GM21528 (cell line): ENCODE results near the gene MC4R.
A peak's percentile ranks its signal among the peaks of the same experiment; 100 is the strongest.
"Not testable (repeated sequence)": the region's sequence is repeated elsewhere in the genome, so short reads cannot be mapped to it uniquely, and the experiment has no call there.

Source experiments
- ATAC-seq: cut with Tn5 transposase; IDR thresholded peaks from one replicate; pipeline ENCODE4 v1.9.1; 2021; ENCODE audit warnings: mild to moderate bottlenecking, moderate library complexity; ENCODE audit not compliant: unreplicated experiment, low FRiP score

Gene MC4R

GRCh38 chr18:60372596-60372995, at the start of gene MC4R:
Gene MC4R (minus strand): TSS chr18:60372775. CDS start chr18:60372349, 426 bp downstream.
- ATAC-seq = no peak

- not testable (repeated sequence) for ATAC-seq
Measured at GRCh38 chr18:60422306-60422705, 49.7 kb upstream of the MC4R start.

- no peak for ATAC-seq
Measured at GRCh38 chr18:60421356-60422118, 49.0 kb upstream of the MC4R start.

- no peak for ATAC-seq
Measured at GRCh38 chr18:60417946-60418345, 45.4 kb upstream of the MC4R start.

GRCh38 chr18:60413944-60414547, 41.5 kb upstream of the MC4R start:
- ATAC-seq = peak; percentile 62

GRCh38 chr18:60411715-60412114, 39.1 kb upstream of the MC4R start:
- ATAC-seq = no peak

GRCh38 chr18:60406721-60407120, 34.1 kb upstream of the MC4R start:
- no peak for ATAC-seq

GRCh38 chr18:60404486-60405085, 32.0 kb upstream of the MC4R start:
- no peak for ATAC-seq

- ATAC-seq = no peak
Measured at GRCh38 chr18:60401346-60401745, 28.8 kb upstream of the MC4R start.

GRCh38 chr18:60391571-60392226, 19.1 kb upstream of the MC4R start:
- ATAC-seq = no peak

- ATAC-seq = no peak
Measured at GRCh38 chr18:60389314-60389713, 16.7 kb upstream of the MC4R start.

- ATAC-seq = no peak
Measured at GRCh38 chr18:60385693-60386092, 13.1 kb upstream of the MC4R start.

- ATAC-seq = no peak
Measured at GRCh38 chr18:60383893-60384292, 11.3 kb upstream of the MC4R start.

GRCh38 chr18:60377778-60378469, 5.3 kb upstream of the MC4R start:
- no peak for ATAC-seq

GRCh38 chr18:60372132-60372531, 443 bp downstream of the MC4R start:
- ATAC-seq = no peak

- no peak for ATAC-seq
Measured at GRCh38 chr18:60358516-60358915, 14.1 kb downstream of the MC4R start.

- no peak for ATAC-seq
Measured at GRCh38 chr18:60350941-60351340, 21.6 kb downstream of the MC4R start.

- ATAC-seq = no peak
Measured at GRCh38 chr18:60350150-60350549, 22.4 kb downstream of the MC4R start.

GRCh38 chr18:60347526-60348045, 25.0 kb downstream of the MC4R start:
- no peak for ATAC-seq

- ATAC-seq = no peak
Measured at GRCh38 chr18:60339018-60339417, 33.6 kb downstream of the MC4R start.
